Kidney (tissue), 14 donors: ENCODE data around the gene ARVCF. TPM values are rescaled to one million over a fixed set of nuclear protein-coding genes. Genes with fewer than 3 reads are reported as not detected.

ENCODE experiments used
- DNase-seq, 5 donors: peaks; one replicate each; pipeline ENCODE4 v3.0.0-alpha.2; 2013 to 2020
- FAIRE-seq: peaks from 2 replicates; lab custom pipeline; 2012; peaks lifted over from hg19 to GRCh38; lab: Jason Lieb, UNC
- H3K27ac ChIP-seq, 2 donors: one replicate each; pipeline ENCODE4 v1.7.0; 2013; ENCODE audit warnings: low read depth in 2 of 2, low read length in 2 of 2, inconsistent platforms in 1 of 2
- H3K27me3 ChIP-seq: one replicate; pipeline ENCODE4 v1.7.1; 2013; ENCODE audit warnings: low read length, inconsistent platforms; ENCODE audit not compliant: control insufficient read depth, insufficient read depth
- H3K36me3 ChIP-seq, 3 donors: one replicate each; pipeline versions ENCODE4 v1.7.0 to v1.7.1; 2013; ENCODE audit warnings: low read length in 3 of 3, control low read depth in 1 of 3, inconsistent platforms in 1 of 3; ENCODE audit not compliant: insufficient read depth in 3 of 3, control insufficient read depth in 2 of 3
- H3K4me1 ChIP-seq, 3 donors: one replicate each; pipeline versions ENCODE4 v1.7.0 to v1.7.1; 2013; ENCODE audit warnings: low read length in 3 of 3, inconsistent platforms in 1 of 3, low read depth in 1 of 3; ENCODE audit not compliant: control insufficient read depth in 2 of 3, insufficient read depth in 2 of 3
- H3K4me3 ChIP-seq, 3 donors: one replicate each; pipeline versions ENCODE4 v1.7.0 to v1.8.1; 2013; ENCODE audit warnings: low read length in 3 of 3, control low read depth in 1 of 3, inconsistent platforms in 1 of 3
- H3K9ac ChIP-seq, 3 donors: one replicate each; pipeline versions ENCODE4 v1.7.0 to v1.7.1; 2013; ENCODE audit warnings: low read length in 3 of 3, control low read depth in 1 of 3, inconsistent platforms in 1 of 3
- H3K9me3 ChIP-seq, 3 donors: one replicate each; pipeline versions ENCODE4 v1.7.0 to v1.7.1; 2013; ENCODE audit warnings: low read length in 3 of 3, control low read depth in 1 of 3, inconsistent platforms in 1 of 3; ENCODE audit not compliant: control insufficient read depth in 2 of 3, insufficient read depth in 1 of 3
- CTCF ChIP-seq: IDR thresholded peaks from 3 replicates; pipeline ENCODE4 v1.5.1; 2012; ENCODE audit warnings: mild to moderate bottlenecking, moderate library complexity, borderline replicate concordance; ENCODE audit not compliant: insufficient read depth; ENCODE audit errors: extremely low read depth
- intact Hi-C: fragments of 100-400 bp; cut with DNase I; formaldehyde crosslinking; loops from one replicate; pipeline ENCODE4 v1.11.1; 2022
- polyA plus RNA-seq: library from polyadenylated mRNA; stranded (reverse); fragments of 350-450 nt; fragmentation: Illumina TruSeq; extraction: RNeasy Lipid Tissue Mini Kit (QIAGEN cat#74804); gene quantifications from one replicate; pipeline ENCODE4 v1.2.3, GENCODE V29; 2014; ENCODE audit warnings: low read depth, low replicate concordance; ENCODE audit not compliant: insufficient read depth
- total RNA-seq: library from RNA; stranded (reverse); fragmentation: NEBNext Ultra II Directional; extraction: Animal tissue kit (Norgen Biotek cat#: 25700); gene quantifications from one replicate; pipeline ENCODE4 v1.2.1, GENCODE V29; 2021
- donor health status: control.
- donor health status: control.
- donor health status: control.
- donor health status: control.
- donor health status: control.
- donor health status: DM: yes; HTN: yes; CAD: no.
- donor health status: Normal renal cell carcinoma (clear cell type).

ARVCF gene
- total and polyA plus RNA-seq, 2 donors from 2014 or later: 16.0 to 21.9 TPM

GRCh38 chr22:19965771-19966709, 50.6 kb downstream of the ARVCF start:
- H3K36me3 ChIP-seq: peaks cover 0 to 10% (median 0%) of the 10 kb centered on the region in 3 donors
- peaks cover 0 to 29% (median 0%) of the 10 kb centered on the region in 3 donors for H3K4me1 ChIP-seq

GRCh38 chr22:19964701-19965386, 51.8 kb downstream of the ARVCF start:
- no peak overlapping the region for H3K9ac ChIP-seq
- peaks cover 0 to 29% (median 3%) of the 10 kb centered on the region in 3 donors for H3K4me1 ChIP-seq
- DNase-seq (peak in 1 of 5 donors; percentile 73), FAIRE-seq (no peak)
- no peak overlapping the region for H3K27ac ChIP-seq
- no peak overlapping the region for H3K4me3 ChIP-seq
- TF ChIP-seq CTCF: no peak
- no peaks in the 10 kb centered on the region for H3K9me3 ChIP-seq
- intact Hi-C loops: no loop called here
- H3K27me3 ChIP-seq: no peaks in the 10 kb centered on the region
- H3K36me3 ChIP-seq: peaks cover 0 to 10% (median 0%) of the 10 kb centered on the region in 3 donors

More at GRCh38 chr22:19965771-19966709, 50.6 kb downstream of the ARVCF start:
- Histone ChIP-seq H3K4me3 (no peak overlapping the region), H3K27me3 (no peaks in the 10 kb centered on the region), H3K9ac (no peak overlapping the region), H3K9me3 (no peaks in the 10 kb centered on the region), H3K27ac (no peak overlapping the region)
- intact Hi-C loops: no loop called here
- no peak for FAIRE-seq
- DNase-seq: peak in 1 of 5 donors; percentile 53
- no peak for TF ChIP-seq CTCF

GRCh38 chr22:19963863-19964642, 52.6 kb downstream of the ARVCF start:
- peak overlapping the region; percentile 71 to 74 for H3K27ac ChIP-seq
- H3K4me1 ChIP-seq: peaks cover 0 to 32% (median 7%) of the 10 kb centered on the region in 3 donors
- peak overlapping the region in 1 of 3 donors; percentile 55 for H3K9ac ChIP-seq
- H3K9me3 ChIP-seq: no peaks in the 10 kb centered on the region
- no peak overlapping the region for H3K4me3 ChIP-seq
- DNase-seq (peak in 1 of 5 donors; percentile 68), FAIRE-seq (no peak)
- no peaks in the 10 kb centered on the region for H3K27me3 ChIP-seq
- H3K36me3 ChIP-seq: peaks cover 0 to 6% (median 0%) of the 10 kb centered on the region in 3 donors
- TF ChIP-seq CTCF: no peak
- intact Hi-C loops: no loop called here
